Nephron (organoid): ENCODE measurements around the gene RHOXF2.

Experiments
- H3K27ac Mint-ChIP-seq, 3 experiments: 2 replicates each; pipeline ENCODE4 v1.8.0; 2020; ENCODE audit warnings: mixed read lengths in 3 of 3, mild to moderate bottlenecking in 2 of 3, moderate library complexity in 1 of 3
- H3K27me3 Mint-ChIP-seq: 2 replicates; pipeline ENCODE4 v1.8.0; 2021; ENCODE audit warnings: low read depth, mild to moderate bottlenecking, moderate library complexity, mixed read lengths
- H3K36me3 Mint-ChIP-seq: 2 replicates; pipeline ENCODE4 v1.8.0; 2020; ENCODE audit warnings: low read depth, mixed read lengths
- H3K4me1 Mint-ChIP-seq: 2 replicates; pipeline ENCODE4 v1.8.0; 2020; ENCODE audit warnings: mixed read lengths
- H3K4me3 Mint-ChIP-seq, 3 experiments: 2 replicates each; pipeline ENCODE4 v1.8.0; 2020; ENCODE audit warnings: mild to moderate bottlenecking in 3 of 3, mixed read lengths in 3 of 3, moderate library complexity in 2 of 3
- H3K9me3 Mint-ChIP-seq: 2 replicates; pipeline ENCODE4 v1.8.0; 2020; ENCODE audit warnings: mixed read lengths
- TF ChIP-seq, protein P1 (sequence below), 3 experiments: fragments of 200-600 bp; sonication (generic); IDR thresholded peaks; one replicate each; pipeline ENCODE4 v1.5.0; 2021; ENCODE audit warnings: antibody characterized with exemption in 3 of 3; ENCODE audit not compliant: unreplicated experiment in 3 of 3

The RHOXF2 gene

DNA sequence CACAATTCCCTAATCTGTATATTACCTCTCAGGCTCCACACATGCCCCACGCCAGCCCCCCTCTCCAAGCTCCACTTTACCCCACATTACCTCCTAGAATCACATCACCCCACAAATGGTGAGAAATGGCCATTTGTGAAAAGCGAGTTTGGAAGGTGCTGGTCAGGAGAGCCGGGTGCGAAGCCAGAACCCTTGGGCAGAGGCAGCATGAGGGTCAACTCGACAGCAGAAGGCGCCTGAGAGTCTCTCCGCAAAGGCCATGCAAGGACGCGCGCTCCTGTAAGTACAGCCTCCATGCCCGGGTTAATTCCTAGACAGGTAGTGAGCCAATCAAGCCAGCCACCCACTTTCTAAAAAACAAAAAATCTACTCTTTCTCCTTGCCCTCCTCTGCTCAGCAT, 42.4 kb downstream of the RHOXF2 start:
- TF ChIP-seq, protein P1, sequence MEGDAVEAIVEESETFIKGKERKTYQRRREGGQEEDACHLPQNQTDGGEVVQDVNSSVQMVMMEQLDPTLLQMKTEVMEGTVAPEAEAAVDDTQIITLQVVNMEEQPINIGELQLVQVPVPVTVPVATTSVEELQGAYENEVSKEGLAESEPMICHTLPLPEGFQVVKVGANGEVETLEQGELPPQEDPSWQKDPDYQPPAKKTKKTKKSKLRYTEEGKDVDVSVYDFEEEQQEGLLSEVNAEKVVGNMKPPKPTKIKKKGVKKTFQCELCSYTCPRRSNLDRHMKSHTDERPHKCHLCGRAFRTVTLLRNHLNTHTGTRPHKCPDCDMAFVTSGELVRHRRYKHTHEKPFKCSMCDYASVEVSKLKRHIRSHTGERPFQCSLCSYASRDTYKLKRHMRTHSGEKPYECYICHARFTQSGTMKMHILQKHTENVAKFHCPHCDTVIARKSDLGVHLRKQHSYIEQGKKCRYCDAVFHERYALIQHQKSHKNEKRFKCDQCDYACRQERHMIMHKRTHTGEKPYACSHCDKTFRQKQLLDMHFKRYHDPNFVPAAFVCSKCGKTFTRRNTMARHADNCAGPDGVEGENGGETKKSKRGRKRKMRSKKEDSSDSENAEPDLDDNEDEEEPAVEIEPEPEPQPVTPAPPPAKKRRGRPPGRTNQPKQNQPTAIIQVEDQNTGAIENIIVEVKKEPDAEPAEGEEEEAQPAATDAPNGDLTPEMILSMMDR (IDR thresholded peaks at IDR 0.05; ENCODE audit: unreplicated experiment in 3 of 3) = no peak
- H3K4me3 Mint-ChIP-seq = no peak overlapping the region
- H3K4me1 Mint-ChIP-seq = no peaks in the 10 kb centered on the region
- H3K9me3 Mint-ChIP-seq = no peaks in the 10 kb centered on the region
- H3K27me3 Mint-ChIP-seq = no peaks in the 10 kb centered on the region
- H3K36me3 Mint-ChIP-seq = no peaks in the 10 kb centered on the region
- no peak overlapping the region for H3K27ac Mint-ChIP-seq

DNA sequence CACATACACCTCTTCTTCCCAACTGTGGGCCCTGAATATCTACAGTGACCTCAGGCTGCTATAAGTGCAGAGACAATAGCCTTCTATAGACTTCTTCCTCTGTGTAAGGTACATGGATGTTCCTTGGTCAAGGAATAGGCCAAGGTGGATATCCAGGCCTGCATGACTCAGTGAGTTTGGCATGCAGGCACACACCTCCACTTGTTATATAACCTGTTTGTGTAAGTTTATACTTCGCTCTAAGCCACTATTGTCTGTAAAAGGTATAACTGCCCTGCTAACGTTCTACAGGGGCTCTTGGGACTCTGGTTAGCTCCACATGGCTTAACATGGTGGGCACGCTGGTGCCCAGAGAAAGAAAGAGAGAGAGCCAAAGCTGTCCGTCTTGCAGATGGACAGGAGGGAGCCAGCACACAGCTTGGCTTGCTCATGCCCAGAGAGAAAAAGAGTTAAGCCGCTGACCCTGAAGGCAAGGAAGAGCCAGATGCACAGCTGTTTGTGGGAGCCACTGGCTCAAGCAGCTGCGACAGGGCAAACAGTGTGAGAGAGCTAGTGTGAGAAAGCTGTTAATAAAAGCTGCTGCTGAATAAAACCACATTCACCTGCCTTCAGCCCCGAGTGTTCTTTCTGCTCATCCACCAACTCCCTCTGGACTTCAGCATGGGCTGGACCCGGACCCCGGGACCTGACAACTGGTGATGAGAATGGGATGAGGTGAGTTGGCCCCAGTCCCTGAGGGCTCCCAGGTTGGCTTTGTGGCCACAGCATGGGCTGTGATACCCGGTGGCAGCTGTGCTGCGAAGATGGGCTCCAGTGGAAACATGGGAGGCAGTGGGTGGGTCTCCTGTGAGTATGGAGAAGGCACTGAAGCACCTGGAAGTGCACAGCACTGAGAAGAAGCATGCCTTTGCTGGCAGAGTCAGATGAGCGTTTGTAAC, 47.7 kb downstream of the RHOXF2 start:
- no peaks in the 10 kb centered on the region for H3K27me3 Mint-ChIP-seq
- no peaks in the 10 kb centered on the region for H3K36me3 Mint-ChIP-seq
- H3K27ac Mint-ChIP-seq = no peak overlapping the region
- peaks cover 6% of the 10 kb centered on the region for H3K4me1 Mint-ChIP-seq
- H3K4me3 Mint-ChIP-seq = no peak overlapping the region
- H3K9me3 Mint-ChIP-seq = peaks cover 5% of the 10 kb centered on the region
- TF ChIP-seq, protein P1 (IDR thresholded peaks at IDR 0.05; ENCODE audit: unreplicated experiment in 3 of 3) = no peak

DNA sequence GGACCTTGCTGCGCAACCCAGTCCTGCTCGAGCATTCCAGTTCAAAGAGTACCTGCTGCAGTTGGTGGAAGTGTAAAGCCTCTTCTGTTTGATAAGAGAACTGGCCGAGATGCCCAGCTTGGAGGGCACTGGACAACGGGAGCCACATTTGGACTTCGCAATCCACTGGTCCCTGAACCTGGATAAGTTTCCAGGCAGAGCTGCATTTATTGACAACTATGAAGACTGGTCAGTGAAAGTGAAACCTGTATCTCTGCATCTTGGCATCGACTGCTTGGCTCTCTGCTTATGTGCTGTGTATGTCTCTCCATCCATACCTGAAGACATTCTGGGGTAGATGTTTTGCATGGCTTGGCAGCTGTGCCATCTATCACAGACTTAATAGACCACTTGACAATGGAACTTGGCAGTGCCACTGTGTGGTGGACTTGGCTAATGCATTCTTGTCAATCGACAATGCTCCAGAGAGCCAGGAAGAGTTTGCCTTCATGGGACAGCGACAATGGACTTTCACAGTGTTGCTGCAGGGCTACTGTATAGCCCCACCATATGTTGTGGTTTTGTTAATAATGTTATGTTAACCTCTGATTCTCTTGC, 48.7 kb downstream of the RHOXF2 start:
- H3K4me3 Mint-ChIP-seq = no peak overlapping the region
- peaks cover 5% of the 10 kb centered on the region for H3K9me3 Mint-ChIP-seq
- H3K4me1 Mint-ChIP-seq = peaks cover 6% of the 10 kb centered on the region
- H3K36me3 Mint-ChIP-seq = no peaks in the 10 kb centered on the region
- no peaks in the 10 kb centered on the region for H3K27me3 Mint-ChIP-seq
- H3K27ac Mint-ChIP-seq = no peak overlapping the region
- TF ChIP-seq, protein P1 (IDR thresholded peaks at IDR 0.05; ENCODE audit: unreplicated experiment in 3 of 3) = no peak

DNA sequence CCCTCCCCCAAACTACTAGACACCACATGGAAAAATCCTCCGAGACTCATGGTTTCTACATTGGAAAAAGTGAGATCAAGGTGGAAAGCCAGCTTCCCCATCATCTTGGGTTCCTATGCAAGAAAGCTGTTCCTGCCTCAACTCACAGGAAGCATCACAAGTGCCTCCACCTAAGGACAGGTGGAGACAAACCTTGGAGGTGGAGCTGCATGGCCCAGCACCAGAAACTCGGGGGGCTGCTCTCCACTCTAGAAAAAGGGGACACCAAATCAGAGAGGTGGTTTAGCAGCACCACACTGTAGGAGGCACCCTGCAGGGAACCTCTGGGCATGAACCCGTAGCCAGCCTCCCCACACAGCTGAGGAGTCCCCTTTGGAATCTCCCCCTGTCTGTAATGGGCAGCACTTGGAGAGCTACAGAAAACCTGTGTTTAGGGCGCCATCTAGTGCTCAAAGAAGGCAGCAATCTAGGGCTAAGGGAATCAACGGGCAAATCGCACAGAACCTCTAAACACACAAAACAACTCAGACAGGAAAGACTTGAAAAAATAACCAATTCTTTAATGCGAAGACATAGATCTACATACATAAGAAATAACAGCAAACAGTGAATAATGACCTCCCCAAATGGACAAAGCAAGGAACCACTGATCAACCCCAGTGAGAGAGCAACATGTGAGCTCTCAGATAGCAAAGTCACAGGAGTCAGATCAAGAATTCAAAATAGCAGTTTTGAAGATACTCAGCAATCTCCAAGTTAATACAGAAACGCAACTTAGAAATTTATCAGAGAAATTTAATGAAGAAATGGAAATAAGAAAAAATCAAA, 55.2 kb downstream of the RHOXF2 start:
- Mint-ChIP-seq H3K27ac (no peak overlapping the region), H3K4me3 (no peak overlapping the region), H3K9me3 (peaks cover 5% of the 10 kb centered on the region), H3K4me1 (peaks cover 6% of the 10 kb centered on the region), H3K36me3 (no peaks in the 10 kb centered on the region), H3K27me3 (no peaks in the 10 kb centered on the region)
- TF ChIP-seq, protein P1 (IDR thresholded peaks at IDR 0.05; ENCODE audit: unreplicated experiment in 3 of 3) = peak; percentile 57 to 63 (median 61)
